ENCODE data around the gene ANKRD28. TPM values are rescaled to one million over a fixed set of nuclear protein-coding genes. Genes with fewer than 3 reads are reported as not detected.

ANKRD28 gene
- total RNA-seq, 4 donors from 2014 or later: 26.8 to 55.9 (median 43.6) TPM

DNA sequence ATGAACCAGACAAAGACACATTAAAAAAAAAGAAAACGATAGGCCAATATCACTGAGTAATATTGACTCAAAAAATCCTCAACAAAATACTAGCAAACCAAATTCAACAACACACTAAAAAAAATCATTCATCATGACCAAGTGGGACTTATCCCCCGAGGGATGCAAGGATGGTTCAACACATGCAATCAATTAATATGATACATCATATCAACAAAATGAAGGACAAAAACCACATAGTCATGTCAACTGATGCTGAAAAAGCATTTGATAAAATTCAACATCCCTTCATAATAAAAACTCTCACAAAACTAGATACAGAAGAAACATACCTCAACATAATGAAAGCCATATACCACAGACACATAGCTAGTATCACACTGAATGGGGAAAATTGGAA is 41.8 kb upstream of the ANKRD28 start:
- no peak for ATAC-seq
- Histone ChIP-seq H3K4me3 (no peak overlapping the region), H3K4me1 (no peaks in the 10 kb centered on the region), H3K9me3 (peaks cover 0 to 5% (median 0%) of the 10 kb centered on the region in 3 donors), H3K27ac (no peak overlapping the region), H3K36me3 (no peaks in the 10 kb centered on the region), H3K27me3 (no peaks in the 10 kb centered on the region)
- 80 to 93% methylated on average over 1 to 2 of the region's 2 CpGs for WGBS, 2 donors (ENCODE audit: low coverage in 1 of 2)
- TF ChIP-seq POLR2AphosphoS5 (IDR thresholded peaks at IDR 0.05) (no peak), EP300 (IDR thresholded peaks at IDR 0.05) (no peak), POLR2A (IDR thresholded peaks at IDR 0.05) (no peak)
- TF ChIP-seq, protein P1, sequence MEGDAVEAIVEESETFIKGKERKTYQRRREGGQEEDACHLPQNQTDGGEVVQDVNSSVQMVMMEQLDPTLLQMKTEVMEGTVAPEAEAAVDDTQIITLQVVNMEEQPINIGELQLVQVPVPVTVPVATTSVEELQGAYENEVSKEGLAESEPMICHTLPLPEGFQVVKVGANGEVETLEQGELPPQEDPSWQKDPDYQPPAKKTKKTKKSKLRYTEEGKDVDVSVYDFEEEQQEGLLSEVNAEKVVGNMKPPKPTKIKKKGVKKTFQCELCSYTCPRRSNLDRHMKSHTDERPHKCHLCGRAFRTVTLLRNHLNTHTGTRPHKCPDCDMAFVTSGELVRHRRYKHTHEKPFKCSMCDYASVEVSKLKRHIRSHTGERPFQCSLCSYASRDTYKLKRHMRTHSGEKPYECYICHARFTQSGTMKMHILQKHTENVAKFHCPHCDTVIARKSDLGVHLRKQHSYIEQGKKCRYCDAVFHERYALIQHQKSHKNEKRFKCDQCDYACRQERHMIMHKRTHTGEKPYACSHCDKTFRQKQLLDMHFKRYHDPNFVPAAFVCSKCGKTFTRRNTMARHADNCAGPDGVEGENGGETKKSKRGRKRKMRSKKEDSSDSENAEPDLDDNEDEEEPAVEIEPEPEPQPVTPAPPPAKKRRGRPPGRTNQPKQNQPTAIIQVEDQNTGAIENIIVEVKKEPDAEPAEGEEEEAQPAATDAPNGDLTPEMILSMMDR (IDR thresholded peaks at IDR 0.05): no peak

DNA sequence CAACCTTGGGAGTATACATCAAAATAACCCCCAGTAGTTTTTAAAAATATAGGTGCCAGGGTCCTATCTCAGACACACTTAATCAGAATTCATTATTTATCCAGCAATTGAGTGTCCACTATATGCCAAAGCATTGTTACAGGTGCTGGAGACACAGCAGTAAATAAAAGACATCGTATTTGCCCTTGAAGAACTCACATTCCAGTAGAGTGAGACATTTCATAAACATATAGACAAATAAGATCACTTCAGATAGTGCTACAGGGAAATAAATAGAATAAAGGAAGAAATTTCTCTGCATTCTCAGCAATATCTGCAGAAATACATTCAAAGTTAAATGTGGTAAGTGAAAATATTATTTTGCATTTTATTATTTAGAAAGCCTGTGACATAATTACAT is 34.1 kb upstream of the ANKRD28 start:
- no peak for ATAC-seq
- TF ChIP-seq POLR2A (IDR thresholded peaks at IDR 0.05): no peak
- TF ChIP-seq, protein P1 (IDR thresholded peaks at IDR 0.05): no peak
- H3K4me1 ChIP-seq: no peaks in the 10 kb centered on the region

DNA sequence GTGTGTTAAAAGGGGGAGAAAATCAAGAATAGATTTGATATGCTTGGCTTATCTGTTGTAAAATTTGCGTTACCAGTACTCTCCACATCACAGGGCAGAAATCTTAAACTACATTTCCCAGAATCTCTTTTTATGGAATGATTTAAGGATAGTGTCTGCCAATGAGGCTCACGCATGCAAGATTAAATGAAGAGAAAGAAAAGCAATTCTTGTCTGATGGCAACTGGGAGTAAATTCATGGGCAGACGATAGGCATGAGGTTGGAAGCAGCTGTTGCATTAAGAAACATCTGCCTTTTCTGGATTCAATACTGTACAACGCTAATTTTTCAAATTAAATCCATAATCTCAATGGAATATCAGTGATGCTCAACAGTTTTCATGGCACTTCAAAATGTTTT is 27.2 kb upstream of the ANKRD28 start:
- Histone ChIP-seq H3K27me3 (no peaks in the 10 kb centered on the region), H3K4me3 (no peak overlapping the region), H3K9me3 (no peaks in the 10 kb centered on the region), H3K27ac (no peak overlapping the region), H3K36me3 (no peaks in the 10 kb centered on the region), H3K4me1 (peaks cover 0 to 12% (median 0%) of the 10 kb centered on the region in 3 donors)
- ATAC-seq: no peak
- TF ChIP-seq, protein P1 (IDR thresholded peaks at IDR 0.05): no peak
- no peak for TF ChIP-seq POLR2AphosphoS5 (IDR thresholded peaks at IDR 0.05)
- no peak for TF ChIP-seq EP300 (IDR thresholded peaks at IDR 0.05)
- 80 to 81% methylated on average over 4 of the region's 4 CpGs for WGBS, 2 donors (ENCODE audit: low coverage in 1 of 2)

More for the DNA sequence above, 34.1 kb upstream of the ANKRD28 start:
- Histone ChIP-seq H3K4me3 (no peak overlapping the region), H3K36me3 (no peaks in the 10 kb centered on the region), H3K9me3 (no peaks in the 10 kb centered on the region), H3K27me3 (no peaks in the 10 kb centered on the region), H3K27ac (no peak overlapping the region)
- WGBS, 2 donors (ENCODE audit: low coverage in 1 of 2): 53 to 55% methylated on average over 1 of the region's 1 CpG

DNA sequence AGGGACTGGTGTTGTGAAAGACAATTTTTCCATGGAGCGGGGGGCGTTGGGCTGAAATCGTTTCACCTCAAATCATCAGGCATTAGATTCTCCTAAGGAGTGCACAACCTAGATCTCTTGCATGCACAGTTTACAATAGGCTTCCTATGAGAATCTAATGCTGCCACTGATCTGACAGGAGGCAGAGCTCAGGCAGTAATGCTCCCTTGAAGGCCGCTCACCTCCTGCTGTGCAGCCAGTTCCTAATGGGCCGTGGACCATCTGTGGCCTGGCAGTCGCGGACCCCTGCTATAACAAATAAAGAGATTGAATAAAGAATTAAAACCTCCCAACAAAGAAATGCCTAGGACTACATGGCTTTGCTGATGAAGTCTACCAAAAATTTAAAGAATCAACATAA is 25.3 kb upstream of the ANKRD28 start:
- Histone ChIP-seq H3K4me3 (no peak overlapping the region), H3K9me3 (no peaks in the 10 kb centered on the region), H3K4me1 (peaks cover 0 to 12% (median 0%) of the 10 kb centered on the region in 3 donors), H3K36me3 (no peaks in the 10 kb centered on the region), H3K27ac (no peak overlapping the region), H3K27me3 (no peaks in the 10 kb centered on the region)
- ATAC-seq: no peak
- no peak for TF ChIP-seq POLR2AphosphoS5 (IDR thresholded peaks at IDR 0.05)
- no peak for TF ChIP-seq POLR2A (IDR thresholded peaks at IDR 0.05)
- WGBS, 2 donors (ENCODE audit: low coverage in 1 of 2): 82 to 95% methylated on average over 6 to 7 of the region's 7 CpGs

DNA sequence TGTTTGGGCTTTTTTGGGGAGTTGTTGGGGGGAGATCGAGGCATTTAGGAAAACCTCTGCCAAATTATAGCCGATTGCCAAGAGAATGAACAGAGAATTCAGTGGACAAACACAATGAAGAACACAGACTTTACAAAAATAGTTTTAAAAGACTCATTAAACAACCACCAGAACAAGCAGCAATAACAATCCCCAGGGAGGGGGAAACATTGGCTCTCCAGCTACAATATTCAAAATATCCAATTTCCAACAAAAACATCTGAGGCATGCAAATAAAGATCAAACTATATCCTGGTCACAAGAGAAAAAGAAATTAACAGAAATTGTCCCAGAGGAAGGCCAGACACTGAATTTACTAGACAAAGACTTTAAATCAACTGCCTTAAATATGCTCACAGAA is 24.5 kb upstream of the ANKRD28 start:
- Histone ChIP-seq H3K9me3 (no peaks in the 10 kb centered on the region), H3K27ac (no peak overlapping the region), H3K36me3 (no peaks in the 10 kb centered on the region), H3K4me1 (peaks cover 0 to 16% (median 0%) of the 10 kb centered on the region in 3 donors), H3K4me3 (no peak overlapping the region), H3K27me3 (no peaks in the 10 kb centered on the region)
- WGBS, 2 donors (ENCODE audit: low coverage in 1 of 2): 72 to 100% methylated on average over 2 of the region's 2 CpGs
- no peak for ATAC-seq
- TF ChIP-seq POLR2A (IDR thresholded peaks at IDR 0.05) (no peak), POLR2AphosphoS5 (IDR thresholded peaks at IDR 0.05) (no peak), EP300 (IDR thresholded peaks at IDR 0.05) (no peak)
- TF ChIP-seq, protein P1 (IDR thresholded peaks at IDR 0.05): no peak
